K562 (cell line): ENCODE measurements around the gene ERICH2. TPM values are rescaled to one million over a fixed set of nuclear protein-coding genes. Genes with fewer than 3 reads are reported as not detected.

Experiments
- polyA plus RNA-seq, 8 experiments: library from polyadenylated mRNA; depleted of rRNA in 4 of 8; stranded (reverse) in 5 of 8; unstranded in 3 of 8; fragments of >200 nt; fragmentation: Nextera tagmentation in 2 of 8; fragmentation: Illumina TruSeq in 1 of 8; extraction: Ambion mirVana in 2 of 8; extraction: Trizol in 1 of 8; gene quantifications; 2 replicates each; pipeline versions ENCODE4 v1.2.1 to v1.2.3, GENCODE V29; 2011 to 2014; ENCODE audit warnings: inconsistent platforms in 1 of 8, missing spikeins in 1 of 8
- small RNA-seq: library from RNA; depleted of rRNA; stranded (forward); fragments of <200 nt; gene quantifications from one replicate; pipeline ENCODE3, GENCODE V24; 2014
- total RNA-seq, 7 experiments: library from RNA; depleted of rRNA in 6 of 7; stranded (reverse); fragments of >200 nt in 6 of 7; fragmentation: Illumina TruSeq in 2 of 7; extraction: Trizol in 2 of 7; gene quantifications; 2 replicates each; pipeline versions ENCODE4 v1.2.1 to v1.2.3, GENCODE V29; 2011 to 2021; ENCODE audit warnings: low replicate concordance in 1 of 7

Gene ERICH2
- total and polyA plus RNA-seq, 9 of the 15 experiments (the other 6 are each of a cell fraction or from before 2014, with no cell fraction given): 0.85 to 2.4 (median 1.6) TPM

Small RNA genes within 50 kb of the gene (small RNA-seq; reads per million reads assigned to genes)
- not detected for gene RF00019

Other genes starting within 250 kb of the ERICH2 start
- 0.59 and 0.65 TPM in 2 replicates for gene SP5, start 55.0 kb upstream of the ERICH2 start, total RNA-seq (2014; rRNA removed)
- 0.07 TPM in 1 of 2 replicates, not detected in the other for gene SP5, start 55.0 kb upstream of the ERICH2 start, total RNA-seq (2014; rRNA removed; fragmentation: Illumina TruSeq; extraction: Trizol)
- gene SP5, start 55.0 kb upstream of the ERICH2 start, total RNA-seq (2015; rRNA removed; fragmentation: Illumina TruSeq; extraction: Trizol): 0.25 and 0.30 TPM in 2 replicates
- 1.7 and 1.8 TPM in 2 replicates for gene SP5, start 55.0 kb upstream of the ERICH2 start, total RNA-seq (2021)
- gene SP5, start 55.0 kb upstream of the ERICH2 start, polyA plus RNA-seq (2011; rRNA removed): 0.06 and 0.31 TPM in 2 replicates
- not detected in 2 replicates for gene SP5, start 55.0 kb upstream of the ERICH2 start, polyA plus RNA-seq (2014; fragmentation: Illumina TruSeq; extraction: Trizol)
- gene SP5, start 55.0 kb upstream of the ERICH2 start, polyA plus RNA-seq (2014; fragmentation: Nextera tagmentation; extraction: Ambion mirVana): under 1 TPM; 0.03 TPM
- gene SP5, start 55.0 kb upstream of the ERICH2 start, polyA plus RNA-seq (2014; rRNA removed): 0.67 and 0.99 TPM in 2 replicates
- 22.0 and 29.1 TPM in 2 replicates for gene GAD1, start 46.5 kb downstream of the ERICH2 start, total RNA-seq (2014; rRNA removed)
- 10.9 and 11.7 TPM in 2 replicates for gene GAD1, start 46.5 kb downstream of the ERICH2 start, total RNA-seq (2014; rRNA removed; fragmentation: Illumina TruSeq; extraction: Trizol)
- gene GAD1, start 46.5 kb downstream of the ERICH2 start, total RNA-seq (2015; rRNA removed; fragmentation: Illumina TruSeq; extraction: Trizol): 16.8 and 17.6 TPM in 2 replicates
- 14.5 and 15.7 TPM in 2 replicates for gene GAD1, start 46.5 kb downstream of the ERICH2 start, total RNA-seq (2021)
- gene GAD1, start 46.5 kb downstream of the ERICH2 start, polyA plus RNA-seq (2011; rRNA removed): 11.7 and 26.2 TPM in 2 replicates
- 9.8 and 15.0 TPM in 2 replicates for gene GAD1, start 46.5 kb downstream of the ERICH2 start, polyA plus RNA-seq (2014; fragmentation: Illumina TruSeq; extraction: Trizol)
- gene GAD1, start 46.5 kb downstream of the ERICH2 start, polyA plus RNA-seq (2014; fragmentation: Nextera tagmentation; extraction: Ambion mirVana): 1 to 10 TPM; 2.7 to 3.9 TPM
- 20.8 and 24.1 TPM in 2 replicates for gene GAD1, start 46.5 kb downstream of the ERICH2 start, polyA plus RNA-seq (2014; rRNA removed)
- 59.6 and 61.8 TPM in 2 replicates for gene GORASP2, start 158.9 kb downstream of the ERICH2 start, total RNA-seq (2014; rRNA removed)
- gene GORASP2, start 158.9 kb downstream of the ERICH2 start, total RNA-seq (2014; rRNA removed; fragmentation: Illumina TruSeq; extraction: Trizol): 46.1 and 55.9 TPM in 2 replicates
- gene GORASP2, start 158.9 kb downstream of the ERICH2 start, total RNA-seq (2015; rRNA removed; fragmentation: Illumina TruSeq; extraction: Trizol): 52.3 and 54.1 TPM in 2 replicates
- gene GORASP2, start 158.9 kb downstream of the ERICH2 start, total RNA-seq (2021): 96.9 and 98.9 TPM in 2 replicates
- 180 and 239 TPM in 2 replicates for gene GORASP2, start 158.9 kb downstream of the ERICH2 start, polyA plus RNA-seq (2011; rRNA removed)
- 146 and 153 TPM in 2 replicates for gene GORASP2, start 158.9 kb downstream of the ERICH2 start, polyA plus RNA-seq (2014; fragmentation: Illumina TruSeq; extraction: Trizol)
- 10 to 100 TPM; 27.4 to 29.9 TPM for gene GORASP2, start 158.9 kb downstream of the ERICH2 start, polyA plus RNA-seq (2014; fragmentation: Nextera tagmentation; extraction: Ambion mirVana)
- 93.4 and 101 TPM in 2 replicates for gene GORASP2, start 158.9 kb downstream of the ERICH2 start, polyA plus RNA-seq (2014; rRNA removed)